Thoracic aorta (tissue), 2 donors: ENCODE measurements around the gene ATXN1. TPM values are rescaled to one million over a fixed set of nuclear protein-coding genes. Genes with fewer than 3 reads are reported as not detected.

Source experiments
- ATAC-seq: fragments of 150-250 bp; one replicate; pipeline ENCODE4 v1.8.0; 2017; ENCODE audit warnings: low read depth; ENCODE audit not compliant: insufficient number of reproducible peaks, low FRiP score
- DNase-seq: peaks from one replicate; pipeline ENCODE4 v3.0.0-alpha.2; 2020; ENCODE audit warnings: low spot score
- H3K27ac ChIP-seq, 2 donors: fragments of 200-600 bp; sonication (generic); 1 replicate in 1 of 2; 2 replicates in 1 of 2; pipeline ENCODE4 v1.5.1; 2016; ENCODE audit warnings: mild to moderate bottlenecking in 2 of 2, moderate library complexity in 2 of 2
- H3K27me3 ChIP-seq: fragments of 200-600 bp; sonication (generic); replicated peaks from 2 replicates; pipeline ENCODE4 v1.6.0; 2016; ENCODE audit warnings: mild to moderate bottlenecking; ENCODE audit not compliant: insufficient read depth
- H3K36me3 ChIP-seq: fragments of 200-600 bp; sonication (generic); one replicate; pipeline ENCODE4 v1.5.1; 2016
- H3K4me1 ChIP-seq, 2 donors: fragments of 200-600 bp; sonication (generic); 1 replicate in 1 of 2; 2 replicates in 1 of 2; pipeline versions ENCODE4 v1.5.1 to v1.6.0; 2016; ENCODE audit warnings: low read depth in 2 of 2, mild to moderate bottlenecking in 1 of 2; ENCODE audit not compliant: control insufficient read depth in 1 of 2
- H3K4me3 ChIP-seq: fragments of 200-600 bp; sonication (generic); 2 replicates; pipeline ENCODE4 v1.5.1; 2016; ENCODE audit warnings: mild to moderate bottlenecking
- H3K9me3 ChIP-seq: fragments of 200-600 bp; sonication (generic); 2 replicates; pipeline ENCODE4 v1.5.1; 2016
- CTCF ChIP-seq: fragments of 200-600 bp; sonication (generic); IDR thresholded peaks from one replicate; pipeline ENCODE4 v1.5.1; 2019; ENCODE audit warnings: antibody characterized with exemption
- total RNA-seq, 2 donors: library from RNA; depleted of rRNA; stranded (reverse); fragments of >200 nt; gene quantifications; one replicate each; pipeline versions ENCODE4 v1.1.0 to v1.2.3, GENCODE V29; 2016

Gene ATXN1
- total RNA-seq, 2 donors from 2014 or later = 59.8 to 62.4 TPM

GRCh38 chr6:16670617-16671051 is 90.6 kb downstream of the ATXN1 start:
- Histone ChIP-seq H3K4me1 (peaks cover 34 to 64% of the 10 kb centered on the region in 2 donors), H3K4me3 (no peak overlapping the region), H3K36me3 (no peaks in the 10 kb centered on the region), H3K27me3 (no peaks in the 10 kb centered on the region), H3K9me3 (no peaks in the 10 kb centered on the region), H3K27ac (peak overlapping the region in 1 of 2 donors; percentile 13)
- TF ChIP-seq CTCF = no peak
- DNase-seq (no peak), ATAC-seq (no peak)

DNA sequence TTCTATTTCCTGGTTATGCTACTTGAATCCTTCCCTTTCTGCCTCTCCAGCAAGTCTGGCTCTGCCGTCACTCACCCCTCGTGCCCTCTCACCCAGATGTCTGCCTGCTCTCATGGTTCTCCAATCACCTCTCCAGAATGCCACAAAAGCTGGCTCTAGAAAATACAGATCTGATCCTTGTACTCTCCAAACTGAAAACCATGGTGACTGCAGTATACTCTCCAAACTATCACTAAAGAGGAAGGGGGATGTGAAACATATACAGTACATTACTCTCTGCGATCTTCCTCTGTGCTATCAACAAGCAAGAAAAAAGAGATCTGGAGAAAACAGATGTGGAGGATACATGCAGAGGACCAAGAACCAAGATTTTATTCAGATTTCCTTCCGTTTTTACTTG is 91.1 kb downstream of the ATXN1 start:
- Histone ChIP-seq H3K9me3 (no peaks in the 10 kb centered on the region), H3K4me1 (peaks cover 34 to 62% of the 10 kb centered on the region in 2 donors), H3K36me3 (no peaks in the 10 kb centered on the region), H3K27me3 (no peaks in the 10 kb centered on the region), H3K4me3 (no peak overlapping the region), H3K27ac (no peak overlapping the region)
- no peak for ATAC-seq
- TF ChIP-seq CTCF = no peak
- no peak for DNase-seq

DNA sequence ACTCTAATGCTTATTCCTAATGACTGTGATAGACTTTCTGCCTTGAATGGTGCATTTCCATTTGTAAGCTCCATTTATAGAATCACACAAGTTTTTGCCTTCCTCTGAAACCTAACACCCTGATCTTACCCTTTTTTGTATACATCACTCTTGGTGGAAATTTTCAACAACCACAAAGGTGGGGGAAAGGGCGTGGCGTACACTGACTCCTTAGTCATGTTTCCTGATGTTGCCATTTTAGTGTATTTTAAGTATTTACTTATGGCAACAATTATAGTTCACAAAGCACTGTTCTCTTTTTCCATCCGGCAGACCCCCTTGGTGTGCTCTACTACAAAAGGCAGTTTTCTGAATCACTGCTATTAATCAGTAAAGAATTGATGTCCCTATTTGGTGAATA is 92.0 kb downstream of the ATXN1 start:
- DNase-seq = no peak
- no peak for ATAC-seq
- no peak for TF ChIP-seq CTCF
- no peaks in the 10 kb centered on the region for H3K9me3 ChIP-seq
- H3K4me1 ChIP-seq = peaks cover 27 to 52% of the 10 kb centered on the region in 2 donors
- no peak overlapping the region for H3K4me3 ChIP-seq
- no peaks in the 10 kb centered on the region for H3K36me3 ChIP-seq
- H3K27ac ChIP-seq = no peak overlapping the region
- no peaks in the 10 kb centered on the region for H3K27me3 ChIP-seq

GRCh38 chr6:16667509-16667908 is 93.8 kb downstream of the ATXN1 start:
- no peak overlapping the region for H3K27ac ChIP-seq

DNA sequence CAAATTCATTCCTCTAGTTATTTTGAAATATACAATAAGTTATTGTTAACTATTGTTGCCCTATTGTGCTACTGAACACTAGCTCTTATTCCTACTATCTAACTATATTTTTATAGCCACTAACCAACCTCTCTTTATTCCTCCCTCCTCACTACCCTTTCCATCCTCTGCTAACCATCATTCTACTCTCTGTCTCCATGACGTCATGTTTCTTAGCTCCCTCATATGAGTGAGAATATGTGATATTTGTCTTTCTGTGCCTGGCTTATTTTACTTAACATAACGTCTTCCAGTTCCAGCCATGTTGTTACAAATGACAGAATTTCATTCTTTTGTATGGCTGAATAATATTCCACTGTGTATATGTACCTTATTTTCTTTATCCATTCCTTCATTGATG is 95.3 kb downstream of the ATXN1 start:
- Histone ChIP-seq H3K4me3 (no peak overlapping the region), H3K9me3 (peaks cover 4% of the 10 kb centered on the region), H3K36me3 (no peaks in the 10 kb centered on the region), H3K27ac (no peak overlapping the region), H3K4me1 (peaks cover 15 to 33% of the 10 kb centered on the region in 2 donors), H3K27me3 (no peaks in the 10 kb centered on the region)
- ATAC-seq (no peak), DNase-seq (no peak)
- no peak for TF ChIP-seq CTCF

More at GRCh38 chr6:16667509-16667908, 93.8 kb downstream of the ATXN1 start:
- Histone ChIP-seq H3K9me3 (no peaks in the 10 kb centered on the region), H3K27me3 (no peaks in the 10 kb centered on the region), H3K36me3 (no peaks in the 10 kb centered on the region), H3K4me3 (no peak overlapping the region), H3K4me1 (peaks cover 27 to 48% of the 10 kb centered on the region in 2 donors)
- TF ChIP-seq CTCF = no peak
- ATAC-seq (no peak), DNase-seq (no peak)
